IMR-90 (cell line): Measurements from ENCODE around the gene STAG1.
"Not testable (repeated sequence)": the region's sequence is repeated elsewhere in the genome, so short reads cannot be mapped to it uniquely, and the experiment has no call there.

ENCODE experiments used
- BHLHE40 ChIP-seq: fragments of 150-350 bp; IDR thresholded peaks from 2 replicates; pipeline ENCODE4 v1.6.1; 2016; ENCODE audit warnings: mild to moderate bottlenecking, low read depth, low read length
- CEBPB ChIP-seq: IDR thresholded peaks from 2 replicates; pipeline ENCODE4 v1.6.1; 2012; ENCODE audit warnings: low read depth, low read length, improper control_type of control experiment
- FOS ChIP-seq: fragments of 150-350 bp; IDR thresholded peaks from 2 replicates; pipeline ENCODE4 v1.6.1; 2016; ENCODE audit warnings: low read depth, low read length
- MAZ ChIP-seq: IDR thresholded peaks from 2 replicates; pipeline ENCODE4 v1.6.1; 2012; ENCODE audit warnings: low read depth, mild to moderate bottlenecking, low read length, improper control_type of control experiment, moderate library complexity, borderline replicate concordance
- MXI1 ChIP-seq: IDR thresholded peaks from 2 replicates; pipeline ENCODE4 v1.6.1; 2012; ENCODE audit warnings: low read depth, mild to moderate bottlenecking, low read length, moderate library complexity, borderline replicate concordance
- NFE2L2 ChIP-seq: fragments of 150-350 bp; IDR thresholded peaks from 2 replicates; pipeline ENCODE4 v1.6.1; 2016; ENCODE audit warnings: low read depth, mild to moderate bottlenecking, low read length
- POLR2A ChIP-seq: IDR thresholded peaks from 2 replicates; pipeline ENCODE4 v1.6.1; 2012; ENCODE audit warnings: mild to moderate bottlenecking, low read depth, low read length
- RAD21 ChIP-seq: IDR thresholded peaks from 2 replicates; pipeline ENCODE4 v1.6.1; 2012; ENCODE audit warnings: low read length, improper control_type of control experiment
- RCOR1 ChIP-seq: IDR thresholded peaks from 2 replicates; pipeline ENCODE4 v1.6.1; 2012; ENCODE audit warnings: mild to moderate bottlenecking, low read length, improper control_type of control experiment; ENCODE audit not compliant: insufficient replicate concordance
- RFX5 ChIP-seq: IDR thresholded peaks from 2 replicates; pipeline ENCODE4 v1.8.0; 2012; ENCODE audit warnings: low read depth, mild to moderate bottlenecking, low read length, moderate library complexity
- SMC3 ChIP-seq: fragments of 150-350 bp; IDR thresholded peaks from 2 replicates; pipeline ENCODE4 v1.6.1; 2016; ENCODE audit warnings: low read depth, mild to moderate bottlenecking, antibody characterized with exemption, low read length, moderate library complexity
- TF ChIP-seq, protein P1 (sequence below): conservative IDR thresholded peaks from 2 replicates; pipeline ENCODE4 v1.5.1; 2012; ENCODE audit warnings: mild to moderate bottlenecking, low read depth, low read length, improper control_type of control experiment
- TF ChIP-seq, protein P2 (sequence below): fragments of 150-350 bp; IDR thresholded peaks from 2 replicates; pipeline ENCODE4 v1.6.1; 2017; ENCODE audit warnings: mild to moderate bottlenecking, antibody characterized with exemption, low read length, low read depth

DNA sequence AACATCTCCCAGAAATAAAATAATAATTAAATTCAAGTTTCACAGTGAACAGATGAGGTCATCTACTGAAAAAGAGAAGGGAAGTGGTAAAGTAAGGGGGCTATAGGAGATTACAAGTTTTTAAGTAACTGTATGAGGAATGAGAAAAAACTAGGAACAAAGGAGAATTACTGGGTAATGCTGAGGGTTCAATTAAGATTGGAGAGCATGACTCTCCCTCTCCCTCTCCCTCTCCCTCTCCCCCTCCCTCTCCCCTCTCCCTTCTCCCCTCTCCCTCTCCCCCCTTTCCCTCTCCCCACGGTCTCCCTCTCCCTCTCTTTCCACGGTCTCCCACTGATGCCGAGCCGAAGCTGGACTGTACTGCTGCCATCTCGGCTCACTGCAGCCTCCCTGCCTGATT, 29.8 kb downstream of the STAG1 start:
- TF ChIP-seq POLR2A, RCOR1, SMC3, BHLHE40, RFX5, MXI1, FOS, CEBPB, NFE2L2, RAD21, MAZ: not testable (repeated sequence)
- TF ChIP-seq, protein P1, sequence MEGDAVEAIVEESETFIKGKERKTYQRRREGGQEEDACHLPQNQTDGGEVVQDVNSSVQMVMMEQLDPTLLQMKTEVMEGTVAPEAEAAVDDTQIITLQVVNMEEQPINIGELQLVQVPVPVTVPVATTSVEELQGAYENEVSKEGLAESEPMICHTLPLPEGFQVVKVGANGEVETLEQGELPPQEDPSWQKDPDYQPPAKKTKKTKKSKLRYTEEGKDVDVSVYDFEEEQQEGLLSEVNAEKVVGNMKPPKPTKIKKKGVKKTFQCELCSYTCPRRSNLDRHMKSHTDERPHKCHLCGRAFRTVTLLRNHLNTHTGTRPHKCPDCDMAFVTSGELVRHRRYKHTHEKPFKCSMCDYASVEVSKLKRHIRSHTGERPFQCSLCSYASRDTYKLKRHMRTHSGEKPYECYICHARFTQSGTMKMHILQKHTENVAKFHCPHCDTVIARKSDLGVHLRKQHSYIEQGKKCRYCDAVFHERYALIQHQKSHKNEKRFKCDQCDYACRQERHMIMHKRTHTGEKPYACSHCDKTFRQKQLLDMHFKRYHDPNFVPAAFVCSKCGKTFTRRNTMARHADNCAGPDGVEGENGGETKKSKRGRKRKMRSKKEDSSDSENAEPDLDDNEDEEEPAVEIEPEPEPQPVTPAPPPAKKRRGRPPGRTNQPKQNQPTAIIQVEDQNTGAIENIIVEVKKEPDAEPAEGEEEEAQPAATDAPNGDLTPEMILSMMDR = not testable (repeated sequence)
- TF ChIP-seq, protein P2, sequence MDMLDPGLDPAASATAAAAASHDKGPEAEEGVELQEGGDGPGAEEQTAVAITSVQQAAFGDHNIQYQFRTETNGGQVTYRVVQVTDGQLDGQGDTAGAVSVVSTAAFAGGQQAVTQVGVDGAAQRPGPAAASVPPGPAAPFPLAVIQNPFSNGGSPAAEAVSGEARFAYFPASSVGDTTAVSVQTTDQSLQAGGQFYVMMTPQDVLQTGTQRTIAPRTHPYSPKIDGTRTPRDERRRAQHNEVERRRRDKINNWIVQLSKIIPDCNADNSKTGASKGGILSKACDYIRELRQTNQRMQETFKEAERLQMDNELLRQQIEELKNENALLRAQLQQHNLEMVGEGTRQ = not testable (repeated sequence)
